ENCODE results near the gene RPRD1A.

DNA sequence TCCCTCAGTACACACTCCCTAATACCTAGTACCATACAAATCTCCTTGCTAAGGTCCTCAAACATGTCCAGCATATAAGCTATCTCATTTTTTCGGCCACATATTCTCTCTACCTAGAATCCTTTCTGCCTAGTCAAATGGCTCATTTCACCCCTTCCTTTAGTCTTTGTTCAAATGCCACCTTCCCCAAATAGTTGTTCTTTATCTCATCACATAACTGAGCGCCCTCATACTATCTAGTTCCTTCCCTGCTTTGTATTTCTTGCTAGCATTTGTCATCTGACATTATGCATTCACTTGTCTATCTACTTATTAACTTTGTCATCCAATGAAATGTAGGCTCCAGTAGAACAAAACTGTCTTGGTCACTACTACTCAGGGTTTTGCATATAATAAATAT is 35.5 kb downstream of the RPRD1A start:
- TF ChIP-seq POLR2A (IDR thresholded peaks at IDR 0.05): no peak
- TF ChIP-seq, protein P1, sequence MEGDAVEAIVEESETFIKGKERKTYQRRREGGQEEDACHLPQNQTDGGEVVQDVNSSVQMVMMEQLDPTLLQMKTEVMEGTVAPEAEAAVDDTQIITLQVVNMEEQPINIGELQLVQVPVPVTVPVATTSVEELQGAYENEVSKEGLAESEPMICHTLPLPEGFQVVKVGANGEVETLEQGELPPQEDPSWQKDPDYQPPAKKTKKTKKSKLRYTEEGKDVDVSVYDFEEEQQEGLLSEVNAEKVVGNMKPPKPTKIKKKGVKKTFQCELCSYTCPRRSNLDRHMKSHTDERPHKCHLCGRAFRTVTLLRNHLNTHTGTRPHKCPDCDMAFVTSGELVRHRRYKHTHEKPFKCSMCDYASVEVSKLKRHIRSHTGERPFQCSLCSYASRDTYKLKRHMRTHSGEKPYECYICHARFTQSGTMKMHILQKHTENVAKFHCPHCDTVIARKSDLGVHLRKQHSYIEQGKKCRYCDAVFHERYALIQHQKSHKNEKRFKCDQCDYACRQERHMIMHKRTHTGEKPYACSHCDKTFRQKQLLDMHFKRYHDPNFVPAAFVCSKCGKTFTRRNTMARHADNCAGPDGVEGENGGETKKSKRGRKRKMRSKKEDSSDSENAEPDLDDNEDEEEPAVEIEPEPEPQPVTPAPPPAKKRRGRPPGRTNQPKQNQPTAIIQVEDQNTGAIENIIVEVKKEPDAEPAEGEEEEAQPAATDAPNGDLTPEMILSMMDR (IDR thresholded peaks at IDR 0.05): no peak
- no peak for TF ChIP-seq EP300 (IDR thresholded peaks at IDR 0.05)

Measured in sigmoid colon (tissue), 4 donors.